Daoy (cell line): ENCODE results near the gene CDC25B. TPM values are rescaled to one million over a fixed set of nuclear protein-coding genes. Genes with fewer than 3 reads are reported as not detected.
"Not testable (repeated sequence)": the region's sequence is repeated elsewhere in the genome, so short reads cannot be mapped to it uniquely, and the experiment has no call there.

Experiments used
- DNase-seq: peaks from one replicate; pipeline ENCODE4 v3.0.0-alpha.2; 2015; ENCODE audit warnings: low read depth
- total RNA-seq: library from RNA; depleted of rRNA; stranded (reverse); fragments of >200 nt; shearing (Covaris generic); gene quantifications from 2 replicates; pipeline ENCODE4 v1.2.3, GENCODE V29; 2014; rRNA removed

CDC25B gene
- total RNA-seq, 1 experiment from 2014 or later: 39.7 TPM

GRCh38 chr20:3826420-3826819 lies 30.3 kb downstream of the CDC25B start:
- DNase-seq: no peak

- no peak for DNase-seq
These were observed 32.7 kb downstream of the CDC25B start for GRCh38 chr20:3828798-3829197.

GRCh38 chr20:3829891-3830290 lies 33.8 kb downstream of the CDC25B start:
- DNase-seq: not testable (repeated sequence)

- no peak for DNase-seq
These were observed 40.0 kb downstream of the CDC25B start for GRCh38 chr20:3836132-3836531.

DNA sequence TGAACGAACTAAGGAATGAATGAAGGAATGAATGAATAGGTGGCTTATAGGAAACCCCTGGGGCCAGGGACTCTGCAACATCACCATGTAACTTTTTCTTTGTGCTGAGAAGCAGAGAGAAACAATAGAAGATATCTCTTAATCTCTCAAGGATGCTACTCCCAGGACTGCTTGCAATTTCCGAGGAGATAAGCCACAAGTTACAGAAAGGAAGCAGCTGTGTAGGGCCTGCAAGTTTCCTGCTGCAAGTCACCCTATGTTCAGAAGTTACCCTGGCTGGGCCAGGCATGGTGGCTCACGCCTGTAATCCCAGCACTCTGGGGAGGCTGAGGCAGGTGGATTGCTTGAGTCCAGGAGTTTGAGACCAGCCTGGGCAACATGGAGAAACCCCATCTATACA lies 43.2 kb downstream of the CDC25B start:
- no peak for DNase-seq

DNA sequence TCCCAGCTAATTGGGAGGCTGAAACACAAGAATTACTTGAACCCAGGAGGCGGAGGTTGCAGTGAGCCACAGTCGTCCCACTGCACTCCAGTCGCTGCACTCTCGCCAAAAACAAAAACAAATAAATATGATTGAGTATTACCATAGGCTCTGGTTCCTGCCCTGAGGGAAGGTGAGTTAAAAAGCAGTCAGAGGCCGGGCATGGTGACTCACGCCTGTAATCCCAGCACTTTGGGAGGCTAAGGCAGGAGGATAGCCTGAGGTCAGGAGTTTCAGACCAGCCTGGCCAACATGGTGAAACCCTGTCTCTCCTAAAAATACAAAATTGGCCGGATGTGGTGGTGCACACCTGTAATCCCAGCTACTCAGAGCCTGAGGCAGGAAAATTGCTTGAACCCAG lies 44.1 kb downstream of the CDC25B start:
- DNase-seq: peak; percentile 31

DNA sequence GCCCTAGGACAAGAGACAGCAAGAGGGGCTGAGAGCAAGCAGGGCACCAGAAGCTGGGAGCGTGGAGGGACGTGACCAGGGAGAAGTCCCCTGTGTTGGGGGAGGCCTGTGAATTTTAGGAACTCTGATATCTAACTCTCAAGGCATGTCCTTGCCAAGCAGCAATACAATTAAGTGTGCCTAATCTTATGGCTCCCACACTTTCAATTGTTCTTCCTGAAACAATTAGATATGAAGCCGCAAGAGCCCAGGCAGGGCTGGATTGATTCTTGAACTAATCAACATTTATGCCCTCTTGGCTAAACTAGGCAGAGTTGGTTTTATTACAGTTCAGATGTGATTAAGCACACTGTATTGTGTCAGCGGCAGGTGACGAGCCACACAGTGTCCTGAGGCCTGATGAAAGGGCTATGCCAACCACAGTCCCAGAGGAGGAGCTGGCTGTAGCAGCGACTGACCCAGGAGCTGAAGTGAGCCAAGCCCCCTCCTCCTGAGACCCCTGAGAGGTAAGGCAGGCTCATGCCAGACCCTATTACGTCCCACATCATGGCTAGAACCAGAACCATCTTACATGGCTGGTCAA lies 46.3 kb downstream of the CDC25B start:
- DNase-seq: no peak

DNA sequence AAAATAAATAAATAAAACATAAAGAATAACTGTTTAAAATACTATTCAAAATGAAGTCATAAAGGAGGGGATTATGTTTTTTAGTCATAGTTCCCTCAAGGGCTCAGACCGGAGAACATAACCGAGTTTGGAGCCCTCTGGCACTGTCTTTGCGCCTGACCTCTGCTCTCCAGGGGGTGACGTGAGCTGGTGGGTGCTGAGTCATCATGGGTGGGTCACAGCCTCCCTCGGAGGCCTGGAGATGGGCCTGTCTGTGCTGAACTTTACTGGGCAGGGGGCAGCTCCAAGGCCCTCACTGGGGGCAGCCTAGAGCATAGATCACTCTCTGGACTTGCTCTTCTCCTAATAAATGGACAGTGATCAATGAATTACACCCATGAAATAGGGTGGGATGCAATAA lies 47.4 kb downstream of the CDC25B start:
- DNase-seq: peak; percentile 83

DNA sequence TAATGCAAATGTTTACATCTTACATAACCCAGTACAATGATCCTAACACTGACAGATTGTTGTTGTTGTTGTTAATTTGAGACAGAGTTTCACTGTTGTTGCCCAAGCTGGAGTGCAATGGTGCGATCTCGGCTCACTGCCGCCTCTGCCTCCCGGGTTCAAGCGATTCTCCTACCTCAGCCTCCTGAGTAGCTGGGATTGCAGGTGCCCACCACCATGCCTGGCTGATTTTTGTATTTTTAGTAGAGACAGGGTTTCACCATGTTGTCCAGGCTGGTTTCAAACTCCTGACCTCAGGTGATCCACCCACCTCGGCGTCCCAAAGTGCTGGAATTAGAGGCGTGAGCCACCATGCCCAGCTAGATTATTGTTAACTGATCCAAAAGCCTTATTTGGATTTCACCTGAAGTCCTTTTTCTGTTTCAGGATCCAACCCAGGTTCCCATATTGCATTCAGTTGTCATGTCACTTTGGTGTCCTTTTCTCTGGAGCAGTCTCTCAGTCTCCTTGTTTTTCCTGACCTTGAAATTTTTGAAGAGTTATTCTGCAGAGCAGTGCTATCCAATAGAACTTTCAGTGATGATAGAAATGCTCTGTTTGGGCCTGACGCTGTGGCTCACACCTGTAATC lies 48.0 kb downstream of the CDC25B start:
- not testable (repeated sequence) for DNase-seq

DNA sequence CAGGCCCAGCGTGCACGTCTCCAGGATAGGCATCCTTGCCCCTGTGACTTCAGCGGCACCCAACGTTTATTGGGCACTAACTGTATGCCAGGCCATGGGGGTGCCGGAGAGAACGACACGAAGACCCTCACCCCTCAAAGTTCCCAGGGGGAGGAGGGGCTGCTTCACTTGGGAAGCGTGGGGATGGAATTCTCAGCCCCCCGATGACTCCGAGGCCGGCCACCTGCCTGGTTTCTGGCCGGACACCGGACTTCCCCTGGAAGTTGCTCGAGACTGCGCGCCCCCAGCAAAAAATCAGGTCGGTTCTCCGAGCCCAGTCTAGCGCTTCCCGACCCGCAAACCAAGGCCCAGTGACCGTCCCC lies 50.2 kb downstream of the CDC25B start:
- DNase-seq: no peak

DNA sequence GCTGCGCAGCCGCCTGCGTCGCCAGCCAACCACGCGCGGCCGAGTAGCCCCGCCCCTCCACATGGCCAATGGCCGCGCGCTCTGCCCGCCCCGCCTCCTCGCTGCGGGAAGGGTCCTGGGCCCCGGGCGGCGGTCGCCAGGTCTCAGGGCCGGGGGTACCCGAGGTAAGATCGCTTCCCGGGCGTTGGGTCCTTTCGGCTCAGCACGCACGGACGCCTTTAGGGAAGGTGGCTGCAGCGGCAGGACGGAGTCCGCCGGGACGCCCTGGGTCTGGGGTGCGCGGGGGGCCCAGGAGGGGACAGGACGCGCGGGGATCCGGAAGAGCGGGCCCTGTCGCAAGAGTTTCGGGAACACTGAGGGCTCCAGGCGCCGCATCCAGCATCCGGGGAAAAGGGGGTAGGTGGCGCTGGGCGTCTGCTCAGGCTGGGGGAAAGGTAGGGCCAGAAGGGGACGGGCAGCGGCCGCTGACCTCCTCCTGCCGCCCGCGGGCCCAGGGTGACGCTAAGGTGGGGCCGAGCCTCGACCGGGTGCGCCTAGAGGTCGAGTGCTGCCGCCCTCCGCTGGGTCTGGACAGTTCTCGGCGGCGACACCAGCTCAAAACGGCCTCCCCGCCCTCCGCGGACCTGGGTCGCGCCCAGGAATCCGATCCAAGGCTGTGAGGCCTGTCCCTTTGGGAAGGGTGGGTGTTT lies 50.8 kb downstream of the CDC25B start, which contains the start of gene MAVS:
TSS of gene MAVS (plus strand) at position 95 of the 689 bp plus-strand sequence. CDS start 7,791 bp downstream, outside the sequence.
- peak; percentile 93 for DNase-seq

- DNase-seq: no peak
These were observed 51.4 kb downstream of the CDC25B start for GRCh38 chr20:3847429-3847940.

GRCh38 chr20:3848565-3848964 lies 52.5 kb downstream of the CDC25B start:
- no peak for DNase-seq

DNA sequence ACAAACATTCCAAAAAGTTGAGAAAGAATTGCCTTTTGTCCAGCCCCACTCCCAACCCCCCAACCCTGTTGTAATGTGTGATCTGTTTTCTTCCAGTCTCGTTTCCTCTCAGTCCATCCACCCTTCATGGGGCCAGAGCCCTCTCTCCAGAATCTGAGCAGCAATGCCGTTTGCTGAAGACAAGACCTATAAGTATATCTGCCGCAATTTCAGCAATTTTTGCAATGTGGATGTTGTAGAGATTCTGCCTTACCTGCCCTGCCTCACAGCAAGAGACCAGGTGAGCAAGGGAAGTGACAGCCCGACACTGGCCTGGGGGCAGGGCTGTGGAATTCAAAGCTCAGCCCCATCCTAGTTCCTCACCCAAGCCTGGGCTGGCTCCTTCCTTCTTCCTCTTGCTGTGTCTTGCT lies 58.4 kb downstream of the CDC25B start:
- DNase-seq: no peak

Other genes with a start within 250 kb of the CDC25B start
- gene GFRA4, start 132.9 kb upstream of the CDC25B start, total RNA-seq: not detected in 2 replicates
- gene ADAM33, start 114.3 kb upstream of the CDC25B start, total RNA-seq: not detected in 2 replicates
- not detected in 2 replicates for gene SIGLEC1, start 83.7 kb upstream of the CDC25B start, total RNA-seq
- gene HSPA12B, start 63.6 kb upstream of the CDC25B start, total RNA-seq: 0.17 TPM in 1 of 2 replicates, not detected in the other
- gene ADISSP, start 28.6 kb upstream of the CDC25B start, total RNA-seq: 39.4 and 40.4 TPM in 2 replicates
- 0.51 TPM in 1 of 2 replicates, not detected in the other for gene SPEF1, start 14.9 kb upstream of the CDC25B start, total RNA-seq
- 91.3 and 94.1 TPM in 2 replicates for gene CENPB, start 9.6 kb upstream of the CDC25B start, total RNA-seq
- 14.1 and 14.9 TPM in 2 replicates for gene AP5S1, start 24.2 kb downstream of the CDC25B start, total RNA-seq
- gene MAVS, start 50.5 kb downstream of the CDC25B start, total RNA-seq: 9.6 and 11.5 TPM in 2 replicates
- gene PANK2, start 93.1 kb downstream of the CDC25B start, total RNA-seq: 62.3 and 69.2 TPM in 2 replicates
- 3.1 and 7.6 TPM in 2 replicates for gene RNF24, start 219.2 kb downstream of the CDC25B start, total RNA-seq